Activated CD8-positive, alpha-beta memory T cell treated with anti-CD3 and anti-CD28 coated beads, Interleukin-2, amount 50 U/mL, for 48 hours (primary cell): ENCODE data around the gene SPTBN5.

ENCODE experiments used
- DNase-seq: peaks from one replicate; pipeline ENCODE4 v3.0.0-alpha.2; 2020

Gene SPTBN5

DNA sequence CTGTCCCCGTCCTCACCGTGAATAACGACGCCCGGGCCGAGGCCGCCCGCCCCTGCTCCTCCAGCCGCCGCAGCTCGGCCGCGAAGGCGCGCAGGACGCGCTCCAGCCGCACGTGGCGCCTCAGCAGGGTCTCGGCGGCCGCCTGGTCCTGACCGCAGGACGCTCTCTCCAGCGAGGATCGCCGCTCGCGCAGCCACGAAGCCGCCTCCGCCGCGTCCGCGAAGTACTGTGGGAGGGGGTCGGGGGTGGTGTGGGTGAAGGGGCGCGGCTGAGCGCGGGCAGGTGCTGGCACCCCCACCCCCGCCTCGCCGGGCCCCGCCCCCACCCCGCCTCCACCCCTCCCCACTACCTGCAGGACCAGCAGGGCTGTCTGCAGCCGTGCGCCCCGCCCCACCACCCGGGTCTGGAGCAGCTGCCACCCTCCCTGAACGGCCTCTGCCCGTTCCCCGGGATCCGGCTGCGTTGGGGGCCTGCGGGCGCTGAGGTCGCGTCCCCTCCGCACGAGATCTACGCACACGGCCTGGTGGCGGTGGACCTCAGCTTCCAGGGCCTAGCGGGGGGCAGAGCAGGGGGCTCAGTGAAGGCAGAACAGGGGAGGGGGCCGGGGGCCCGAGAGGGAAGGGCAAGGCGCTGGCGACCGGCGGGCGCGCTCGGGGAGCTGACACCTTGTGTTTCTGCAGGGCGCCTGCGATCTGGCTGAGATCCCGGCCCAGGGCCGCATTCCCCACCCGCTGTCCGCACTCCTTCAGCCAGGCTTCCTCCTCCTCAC is 11.7 kb downstream of the SPTBN5 start:
- DNase-seq: no peak

DNA sequence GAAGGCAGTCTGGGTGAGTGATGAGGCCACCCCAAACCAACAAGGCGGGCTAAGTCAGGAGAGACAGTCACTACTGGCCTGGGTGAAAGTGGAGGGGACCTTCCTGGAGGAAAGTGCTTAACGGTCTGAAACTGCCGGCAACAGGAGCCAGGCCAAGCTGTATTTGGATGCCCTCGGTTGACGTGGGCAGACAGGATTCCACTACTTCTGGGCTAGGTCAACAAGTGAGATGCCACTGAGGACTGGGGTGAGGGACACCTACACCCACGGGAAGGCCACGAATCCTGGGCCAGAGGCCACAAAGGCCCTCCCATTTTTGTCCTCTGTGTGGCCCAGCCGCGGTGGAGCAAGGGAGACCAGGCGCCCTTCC is 12.3 kb downstream of the SPTBN5 start:
- DNase-seq: no peak

DNA sequence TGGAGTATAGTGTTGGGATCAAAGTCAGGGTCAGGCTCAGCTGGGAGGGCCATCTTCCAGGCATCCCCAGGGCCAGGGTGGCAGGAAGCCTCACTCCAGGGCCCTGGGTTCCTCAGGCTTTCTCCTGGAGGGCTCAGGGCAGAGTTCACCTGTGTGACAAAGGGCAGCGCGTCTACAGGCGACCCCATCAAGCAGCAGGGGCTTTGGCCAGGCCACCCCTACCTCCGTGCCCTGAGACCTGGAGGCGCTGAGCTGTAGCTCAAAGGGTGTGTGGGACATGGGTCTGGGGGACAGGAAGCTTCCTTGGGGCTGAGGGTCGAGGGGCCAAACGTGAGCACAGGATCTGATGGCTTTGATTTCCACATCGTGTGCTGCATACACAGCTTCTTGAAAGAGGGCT is 12.8 kb downstream of the SPTBN5 start:
- DNase-seq: no peak

DNA sequence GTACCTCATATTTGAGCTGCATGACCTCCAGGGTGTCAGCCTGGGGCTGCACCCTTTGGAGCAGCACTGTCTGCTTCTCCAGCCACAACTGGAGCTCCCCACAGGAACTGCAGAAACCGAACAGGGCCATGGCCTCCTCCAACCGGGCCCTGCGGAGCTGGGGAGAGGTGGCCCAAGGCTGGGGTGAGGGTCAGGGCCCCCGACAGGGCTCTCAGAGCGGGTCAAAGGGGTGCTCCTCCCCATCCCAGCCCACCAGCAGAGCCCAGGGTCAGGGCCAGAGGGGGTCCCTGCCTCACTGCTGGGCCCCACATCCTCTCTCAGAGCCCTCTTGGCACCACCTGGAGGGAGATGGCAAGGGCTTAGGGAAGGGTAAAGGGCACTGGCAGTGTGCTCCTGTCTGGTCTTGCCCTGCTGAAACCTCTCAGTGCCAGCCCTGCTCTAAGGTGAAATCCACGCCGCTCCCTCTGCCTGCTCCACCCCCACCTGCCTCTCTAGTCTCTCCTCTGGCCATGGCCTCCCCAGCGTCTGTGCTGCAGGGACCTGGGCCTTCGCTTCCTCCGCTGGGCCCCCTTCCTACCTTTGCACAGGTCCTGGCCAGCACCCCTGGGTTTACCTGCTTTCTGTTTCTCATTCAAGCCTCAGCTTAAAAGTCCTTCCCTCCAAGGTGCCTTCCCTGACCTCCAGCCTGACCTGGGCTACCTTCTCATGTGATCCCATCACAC is 13.5 kb downstream of the SPTBN5 start:
- DNase-seq: no peak

DNA sequence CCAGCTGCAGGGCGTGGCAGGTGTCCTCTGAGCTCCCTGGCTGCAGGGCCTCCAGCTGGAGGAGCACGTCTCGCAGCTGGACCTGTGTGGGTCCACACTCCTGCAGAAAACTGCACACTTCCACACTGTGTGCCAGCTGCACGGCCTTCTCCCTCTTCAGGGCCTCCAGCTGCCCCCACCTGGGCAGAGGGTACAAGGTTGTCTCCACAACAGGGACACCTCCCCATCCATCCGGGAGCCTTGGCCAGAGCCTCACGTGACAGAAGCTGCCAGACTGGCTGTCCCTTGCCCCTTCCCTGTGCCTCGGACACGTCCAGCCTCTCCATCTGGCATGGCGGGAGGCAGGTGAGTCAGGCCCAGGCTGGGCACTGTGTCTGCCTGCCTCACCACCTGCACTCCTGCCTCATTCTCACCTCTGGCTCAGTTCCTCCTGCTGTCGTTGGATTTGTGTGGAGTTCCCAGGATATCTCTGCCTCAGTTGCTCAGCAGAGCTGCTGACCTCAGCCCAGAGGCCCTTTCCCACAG is 14.5 kb downstream of the SPTBN5 start:
- no peak for DNase-seq

DNA sequence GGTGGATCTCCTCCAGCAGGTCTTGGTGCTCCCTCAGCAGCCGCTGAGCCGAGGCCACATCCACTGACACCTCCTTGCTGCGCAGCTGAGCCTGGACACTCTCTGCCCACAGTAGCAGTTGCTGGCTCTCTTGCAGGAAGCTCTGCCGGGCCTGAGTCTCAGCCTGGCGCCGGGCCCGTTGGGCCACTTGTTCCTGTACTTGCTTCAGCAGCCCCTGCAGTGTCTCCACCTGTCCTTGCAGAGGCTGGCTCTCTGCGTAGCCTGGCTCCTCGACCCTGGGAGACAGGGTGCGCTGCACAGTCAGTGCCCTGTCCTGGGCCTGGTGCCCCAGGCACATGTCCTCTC is 15.5 kb downstream of the SPTBN5 start:
- DNase-seq: no peak

DNA sequence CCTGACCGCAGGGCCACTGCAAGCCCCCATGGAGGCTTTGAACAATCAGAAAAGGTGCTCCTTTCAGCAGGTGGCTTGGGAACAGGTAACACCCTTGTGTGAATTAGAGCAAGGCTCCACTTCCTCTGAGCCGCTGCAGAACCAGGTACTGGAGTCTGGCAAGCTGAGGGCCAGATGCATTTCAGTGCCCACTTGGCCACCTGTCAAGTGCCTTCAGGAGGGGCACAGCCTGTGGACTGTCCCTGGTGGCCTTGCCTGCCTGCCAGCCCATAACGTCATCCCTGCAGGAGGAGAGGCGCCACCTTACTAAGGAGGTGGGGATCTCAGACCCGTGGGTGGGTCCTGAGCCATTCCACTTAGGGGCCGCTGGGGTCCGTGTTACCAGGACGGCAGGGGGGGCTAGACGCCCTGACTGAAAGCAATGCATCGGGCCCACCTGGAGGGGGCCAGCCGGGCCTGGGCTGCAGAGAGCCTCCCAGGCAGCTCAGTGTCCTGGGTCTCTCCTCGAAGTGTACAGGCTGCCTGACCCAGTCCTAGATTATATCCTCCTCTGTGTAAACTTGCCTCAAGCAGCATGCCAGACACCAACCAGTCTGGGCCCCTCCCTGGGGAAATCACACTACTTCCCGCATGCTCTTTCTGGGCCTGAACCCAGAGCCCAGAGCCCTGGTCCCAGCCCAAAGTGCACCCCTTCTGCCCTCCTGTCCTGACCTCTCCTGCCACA is 16.1 kb downstream of the SPTBN5 start:
- no peak for DNase-seq

DNA sequence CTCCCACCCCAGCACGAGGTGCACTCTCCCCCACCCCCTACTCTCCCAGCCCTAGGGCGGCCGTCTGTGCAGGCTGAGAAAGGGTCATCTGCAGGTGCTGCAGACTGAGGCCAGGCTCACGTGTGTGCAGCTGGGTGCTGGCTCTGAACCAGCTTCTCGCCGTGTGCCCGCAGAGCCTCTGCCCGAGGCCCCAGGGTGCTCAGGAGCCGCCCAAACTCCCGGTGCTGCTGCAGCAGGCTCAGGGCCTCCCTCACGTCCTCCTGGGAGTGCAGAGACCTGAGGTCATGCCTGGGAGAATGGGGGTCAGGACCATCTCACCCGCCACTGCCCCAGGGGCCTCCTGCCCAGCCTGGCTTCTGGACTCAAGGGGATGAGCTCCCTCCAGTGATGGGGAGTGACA is 17.2 kb downstream of the SPTBN5 start:
- no peak for DNase-seq

DNA sequence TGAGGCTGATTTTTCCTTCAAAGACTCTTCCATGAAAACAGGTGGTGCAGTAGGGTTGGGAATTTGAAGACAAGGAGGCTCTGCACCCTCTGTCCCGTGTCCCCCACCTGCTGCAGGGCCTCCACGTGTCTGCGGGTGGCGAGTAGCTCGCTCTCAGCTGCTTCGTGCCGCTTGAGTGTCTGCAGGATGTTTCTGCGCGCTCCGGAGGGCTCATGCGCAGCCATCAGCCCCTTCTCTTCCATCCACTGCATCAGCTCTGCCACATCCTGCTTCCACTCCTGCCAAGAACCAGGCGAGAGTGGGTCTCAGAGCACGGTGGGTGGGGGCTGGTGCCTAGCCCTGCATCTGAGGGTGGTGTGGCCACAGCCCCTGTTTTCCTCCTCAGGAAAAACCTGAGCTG is 17.8 kb downstream of the SPTBN5 start:
- DNase-seq: no peak

DNA sequence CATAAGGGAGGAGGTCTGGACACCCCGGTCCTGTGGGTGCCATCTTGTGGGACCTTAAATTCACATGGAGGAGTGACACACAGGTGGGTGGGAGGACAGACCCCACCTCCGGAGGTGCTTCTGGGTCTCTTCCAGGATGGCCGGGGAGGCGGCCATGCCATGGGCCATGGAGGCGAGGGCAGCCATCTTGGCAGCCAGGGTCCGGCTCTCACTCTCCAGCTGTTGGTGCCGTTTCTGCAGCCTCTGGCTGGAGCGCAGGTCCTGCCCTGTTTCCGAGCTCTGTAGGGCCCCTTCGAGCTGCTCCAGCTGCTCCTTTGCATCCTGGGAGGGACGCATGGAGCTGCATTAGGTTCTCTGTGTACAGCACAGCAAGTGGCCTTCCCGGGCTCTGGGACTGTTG is 19.1 kb downstream of the SPTBN5 start:
- DNase-seq: no peak

DNA sequence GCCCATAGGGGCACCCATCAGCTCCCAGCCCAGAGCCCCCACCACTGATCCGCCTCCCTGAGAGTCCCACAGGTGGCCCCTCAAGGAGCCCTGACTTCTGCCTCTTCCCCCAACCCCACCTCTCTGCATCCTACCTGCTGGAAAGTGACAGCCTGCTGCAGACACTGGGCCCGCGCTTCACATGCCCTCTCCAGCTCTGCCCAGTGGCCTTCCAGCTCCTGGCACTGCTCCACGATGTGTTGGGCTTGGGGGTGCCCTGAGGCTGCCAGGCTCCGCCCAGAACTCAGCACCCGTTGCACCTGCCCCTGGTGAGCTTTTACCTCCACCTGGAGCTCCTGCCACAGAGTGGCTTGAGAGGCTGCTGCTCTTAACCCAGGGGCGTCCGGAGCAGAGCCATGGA is 20.1 kb downstream of the SPTBN5 start:
- DNase-seq: no peak

DNA sequence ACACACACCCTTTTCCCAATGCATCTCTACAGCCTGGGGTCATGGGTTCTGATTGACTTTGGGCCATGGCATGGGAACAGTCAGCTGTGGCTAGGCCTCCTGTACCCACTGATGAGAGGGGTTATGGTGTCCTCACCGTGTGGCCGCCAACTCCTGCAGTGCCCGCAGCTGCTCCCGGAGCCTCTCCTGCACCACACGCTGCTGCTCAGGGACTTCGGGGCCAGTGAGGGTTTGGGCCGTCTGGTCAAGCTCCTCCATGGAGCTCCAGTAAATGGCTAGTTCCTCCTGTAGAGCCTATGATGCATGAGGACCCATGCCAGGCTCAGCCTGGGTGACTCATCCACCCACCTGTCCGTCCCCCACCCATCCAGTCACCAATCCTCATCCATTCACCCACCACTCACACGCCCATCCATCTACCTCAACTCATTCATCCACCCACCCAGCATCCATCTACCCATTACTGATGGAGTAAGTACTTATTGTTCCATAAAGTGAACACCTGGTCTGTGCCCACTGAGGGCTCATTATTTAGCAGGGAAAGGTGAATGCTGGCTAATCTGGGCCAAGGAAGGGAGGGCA is 21.6 kb downstream of the SPTBN5 start:
- DNase-seq: no peak

DNA sequence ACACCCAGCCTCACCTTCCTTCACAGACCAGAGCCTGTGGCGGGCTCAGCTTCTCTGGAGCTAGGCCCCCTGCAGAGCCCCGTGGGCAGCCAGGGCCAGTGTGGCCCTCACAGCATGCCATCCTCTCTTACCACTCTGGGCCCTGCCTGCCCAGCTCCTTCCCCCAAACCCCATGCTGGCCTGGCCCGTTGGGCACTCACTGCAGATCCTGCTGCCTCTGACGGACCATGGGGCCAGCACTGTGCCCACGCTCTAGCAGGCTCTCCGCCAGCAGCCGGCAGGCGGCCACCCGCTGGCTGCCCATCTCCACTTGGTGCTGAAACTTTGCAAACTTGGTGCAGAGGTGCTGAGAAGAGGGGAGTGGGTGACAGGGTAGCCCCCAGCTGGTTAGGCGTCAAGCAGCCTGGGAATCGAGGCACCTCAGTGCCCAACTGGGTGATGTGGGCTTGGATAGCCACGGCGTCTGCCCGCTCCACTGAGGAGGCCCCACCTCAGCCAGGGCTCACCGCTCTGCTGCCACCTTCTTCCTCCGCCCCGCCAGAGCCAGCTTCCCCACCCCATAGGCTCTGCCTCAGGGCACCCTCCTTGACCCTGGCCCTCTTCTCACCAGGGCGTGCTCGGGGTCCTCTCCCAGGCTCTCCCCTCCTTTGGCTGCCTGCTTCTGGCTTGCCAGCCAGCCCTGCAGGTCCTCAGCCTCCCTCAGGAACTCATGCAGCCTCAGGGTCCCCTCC is 22.5 kb downstream of the SPTBN5 start:
- DNase-seq: no peak

DNA sequence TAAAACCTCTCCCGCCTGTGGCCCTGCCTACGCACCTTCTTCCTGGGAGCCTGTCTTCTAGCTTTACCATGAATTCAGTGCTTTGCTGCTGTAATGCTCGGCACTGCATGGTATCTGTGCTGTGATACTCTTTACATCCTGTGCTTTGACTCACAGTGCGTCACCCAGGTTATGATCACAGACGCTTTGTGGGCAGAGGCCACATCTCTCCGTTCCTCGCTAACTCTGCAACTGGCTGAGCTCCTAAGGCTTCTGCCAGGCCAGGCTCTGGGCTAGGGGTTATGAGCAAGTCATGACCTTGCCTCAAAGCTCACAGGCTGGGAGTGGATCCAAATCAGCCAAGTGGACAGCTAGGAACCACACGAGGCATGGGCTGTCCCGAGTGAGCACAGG is 23.2 kb downstream of the SPTBN5 start:
- peak; percentile 67 for DNase-seq

DNA sequence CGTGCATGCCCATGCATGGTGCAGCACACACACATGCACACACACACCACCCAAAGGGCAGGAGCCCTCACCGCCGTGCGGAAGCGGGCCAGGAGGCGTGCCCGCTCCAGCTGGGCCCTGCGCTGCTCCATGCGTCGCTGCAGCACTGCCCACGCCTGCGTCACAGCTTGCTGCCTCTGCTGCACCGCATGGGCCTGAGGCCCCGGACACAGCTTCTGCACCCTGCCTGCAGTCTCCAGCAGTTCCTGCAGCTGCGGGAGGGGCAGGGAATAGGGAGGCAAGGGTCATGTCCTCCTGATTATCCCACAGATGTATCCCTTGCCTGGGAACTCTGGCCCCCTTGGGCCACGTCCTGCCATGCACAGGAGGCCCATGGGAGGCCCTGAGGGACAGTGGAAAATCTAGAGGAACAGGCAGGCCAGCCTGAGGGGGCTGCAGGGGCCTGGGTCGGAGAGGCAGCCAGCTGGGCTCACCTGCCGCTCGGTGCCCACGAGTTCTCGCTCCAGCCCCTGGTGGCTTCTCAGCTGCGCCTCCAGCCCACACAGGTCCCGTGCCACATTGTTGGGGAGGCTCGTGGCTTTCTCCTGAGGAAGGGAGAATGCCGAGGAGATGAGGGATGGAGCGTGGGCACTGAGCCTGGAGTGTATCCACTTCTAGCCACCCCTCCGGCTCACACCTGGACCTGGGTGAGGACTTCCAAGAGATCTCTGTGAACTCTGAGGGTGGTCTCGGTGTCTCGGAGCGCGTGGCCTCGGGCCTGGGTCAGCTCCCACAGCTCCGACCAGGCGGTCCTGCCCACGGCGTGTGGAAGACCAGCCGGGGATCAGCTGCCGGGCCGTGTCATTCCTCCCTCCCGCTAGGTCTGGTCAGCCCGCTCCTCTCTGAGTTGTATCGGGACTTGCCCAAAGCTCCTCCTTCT is 23.8 kb downstream of the SPTBN5 start:
- DNase-seq: no peak

DNA sequence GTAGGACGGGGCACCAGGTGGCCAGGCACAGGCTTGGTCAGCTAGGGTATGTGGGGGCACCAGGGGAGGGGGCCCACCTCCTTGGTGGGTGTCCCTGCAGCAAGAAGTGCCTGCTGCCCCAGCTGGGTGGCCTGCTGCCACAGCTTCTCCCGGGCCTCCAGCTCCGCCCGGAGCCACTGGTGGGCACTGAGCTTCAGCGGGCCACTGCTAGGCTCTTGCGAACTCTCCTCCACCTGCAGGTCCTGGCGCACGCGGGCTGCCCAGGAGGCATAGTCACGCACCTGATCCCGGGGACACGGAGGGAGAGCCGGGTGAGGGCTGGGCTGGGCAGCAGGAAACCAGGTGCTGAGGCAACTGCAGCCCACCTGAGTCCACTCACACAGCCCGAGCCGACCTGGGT is 25.5 kb downstream of the SPTBN5 start:
- DNase-seq: no peak

DNA sequence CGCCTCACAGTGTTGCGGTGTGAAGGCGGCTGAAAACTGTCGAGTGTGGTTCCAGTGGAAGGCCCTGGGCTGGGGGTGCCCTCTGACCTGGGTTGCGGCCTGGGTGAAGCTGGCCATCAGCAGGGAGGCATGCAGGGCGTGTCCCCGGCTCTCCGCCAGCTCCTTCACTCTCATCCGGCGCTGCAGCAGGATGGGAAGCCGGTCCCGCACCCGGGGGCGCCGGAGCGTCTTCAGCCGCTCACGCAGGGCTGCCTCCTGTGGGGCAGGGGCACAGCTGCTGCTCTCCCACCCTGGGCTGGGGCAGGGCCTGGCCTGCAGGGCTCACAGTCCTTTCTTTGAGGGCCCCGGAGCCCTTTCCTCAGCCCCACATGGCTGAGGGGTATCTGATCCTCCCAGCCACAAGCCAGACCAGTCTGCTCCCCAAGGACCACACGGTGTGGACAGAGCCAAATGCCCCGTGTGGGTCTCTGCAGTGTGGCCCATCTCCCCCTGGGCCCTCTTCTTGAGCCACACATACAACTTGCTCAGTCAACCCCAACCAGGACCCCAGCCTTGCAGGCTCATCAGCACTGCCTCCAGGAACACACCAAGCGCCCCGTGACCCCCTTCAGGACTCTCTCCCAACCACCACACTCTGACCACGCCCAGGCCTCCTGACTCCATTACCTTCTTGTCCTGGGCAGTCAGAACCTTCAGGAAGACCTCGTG is 26.8 kb downstream of the SPTBN5 start:
- DNase-seq: no peak

DNA sequence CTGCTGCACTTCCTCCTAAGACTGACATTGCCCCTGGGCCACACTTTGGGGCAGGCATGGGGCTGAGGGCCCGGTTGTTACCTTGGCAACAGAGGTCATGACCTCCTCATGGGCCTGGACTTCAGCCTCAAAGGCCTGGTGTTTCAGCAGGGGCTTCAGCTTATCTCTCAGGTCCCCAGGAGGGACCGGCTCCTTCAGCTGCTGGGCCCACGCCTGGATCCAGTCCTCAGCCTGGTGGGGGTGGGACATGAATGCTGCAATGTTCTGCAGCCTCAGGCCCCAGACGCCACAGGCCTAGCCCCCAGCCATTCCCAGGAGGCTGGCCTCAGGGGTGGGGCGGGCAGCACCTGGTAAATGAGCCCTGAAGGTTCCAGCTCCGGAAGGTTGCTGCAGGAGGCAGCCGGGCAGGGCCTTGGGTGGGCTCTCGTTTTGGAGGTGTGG is 27.6 kb downstream of the SPTBN5 start:
- no peak for DNase-seq

DNA sequence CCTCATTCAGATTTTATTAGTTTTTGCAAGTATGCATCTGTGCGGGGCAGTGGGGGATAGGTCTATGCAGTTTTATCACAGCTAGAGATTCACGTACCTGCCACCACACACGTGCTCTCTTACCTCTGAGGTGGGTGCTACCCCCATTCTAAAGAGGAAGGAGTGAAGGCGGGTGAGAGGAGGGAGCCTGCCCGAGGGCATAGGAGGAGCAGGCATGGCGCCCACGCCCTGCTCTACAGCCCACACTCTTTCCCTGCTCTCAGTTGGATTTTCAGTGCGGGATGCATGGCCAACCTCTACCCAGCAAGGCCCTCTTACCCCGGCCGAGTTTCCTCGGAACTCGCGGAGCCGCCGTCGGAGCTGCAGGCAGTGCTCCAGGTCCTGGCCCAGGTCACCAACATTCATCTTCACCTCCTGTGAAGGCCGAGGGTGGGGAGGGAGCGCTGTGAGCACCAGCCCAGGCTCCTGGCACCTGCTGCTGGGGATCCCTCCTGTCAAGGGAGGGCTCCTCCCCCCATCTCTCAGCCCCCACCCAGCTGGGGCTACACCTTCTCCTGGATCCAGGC is 28.3 kb downstream of the SPTBN5 start:
- DNase-seq: no peak

DNA sequence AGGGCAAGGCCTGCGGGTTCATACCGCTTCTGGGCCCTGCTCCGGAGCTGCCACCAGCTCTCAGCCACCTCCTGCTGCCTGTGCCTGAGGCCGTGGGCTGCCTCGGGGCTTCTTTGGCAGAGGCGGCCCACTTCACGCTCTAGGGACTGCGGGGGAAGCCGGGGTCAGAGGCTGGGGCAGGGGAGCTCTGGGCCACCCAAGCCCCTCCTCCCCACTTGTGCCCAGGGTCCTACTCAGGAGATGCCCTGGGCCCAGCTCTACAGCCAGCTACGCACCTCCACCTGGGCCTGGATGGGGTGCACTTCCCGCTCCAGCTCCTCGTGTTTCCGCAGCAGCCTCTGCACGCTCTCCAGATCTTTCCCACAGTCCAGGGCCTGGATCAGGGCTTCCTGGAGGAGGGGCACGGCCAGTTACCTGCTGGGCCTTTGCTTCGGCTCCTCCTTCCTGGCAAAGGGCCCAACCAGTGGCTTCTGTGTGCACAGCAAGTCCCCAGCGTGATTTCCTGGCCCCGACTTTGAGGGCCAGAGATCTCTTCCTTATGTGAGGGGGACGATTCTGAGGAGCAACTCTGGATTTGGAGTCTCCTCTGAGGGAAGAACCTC is 31.2 kb downstream of the SPTBN5 start:
- DNase-seq: no peak
